ENCODE measurements around the gene VAMP8.
"Not testable (repeated sequence)": the region's sequence is repeated elsewhere in the genome, so short reads cannot be mapped to it uniquely, and the experiment has no call there.

VAMP8 gene

GRCh38 chr2:85541262-85541661, 36.1 kb upstream of the VAMP8 start:
- no peak for DNase-seq
- TF ChIP-seq GATA1 (IDR thresholded peaks at IDR 0.05; ENCODE audit: low read depth, low read length) (no peak), POLR2A (IDR thresholded peaks at IDR 0.05; ENCODE audit: low read length) (no peak)

- TF ChIP-seq GATA1 (IDR thresholded peaks at IDR 0.05; ENCODE audit: low read depth, low read length) (no peak), POLR2A (IDR thresholded peaks at IDR 0.05; ENCODE audit: low read length) (peak; percentile 17)
- DNase-seq = no peak
These were observed 35.5 kb upstream of the VAMP8 start for GRCh38 chr2:85541753-85542457.

GRCh38 chr2:85542777-85543176, 34.6 kb upstream of the VAMP8 start:
- no peak for TF ChIP-seq GATA1 (IDR thresholded peaks at IDR 0.05; ENCODE audit: low read depth, low read length)
- TF ChIP-seq POLR2A (IDR thresholded peaks at IDR 0.05; ENCODE audit: low read length) = peak; percentile 3
- no peak for DNase-seq

GRCh38 chr2:85544254-85544691, 33.1 kb upstream of the VAMP8 start:
- not testable (repeated sequence) for DNase-seq

DNA sequence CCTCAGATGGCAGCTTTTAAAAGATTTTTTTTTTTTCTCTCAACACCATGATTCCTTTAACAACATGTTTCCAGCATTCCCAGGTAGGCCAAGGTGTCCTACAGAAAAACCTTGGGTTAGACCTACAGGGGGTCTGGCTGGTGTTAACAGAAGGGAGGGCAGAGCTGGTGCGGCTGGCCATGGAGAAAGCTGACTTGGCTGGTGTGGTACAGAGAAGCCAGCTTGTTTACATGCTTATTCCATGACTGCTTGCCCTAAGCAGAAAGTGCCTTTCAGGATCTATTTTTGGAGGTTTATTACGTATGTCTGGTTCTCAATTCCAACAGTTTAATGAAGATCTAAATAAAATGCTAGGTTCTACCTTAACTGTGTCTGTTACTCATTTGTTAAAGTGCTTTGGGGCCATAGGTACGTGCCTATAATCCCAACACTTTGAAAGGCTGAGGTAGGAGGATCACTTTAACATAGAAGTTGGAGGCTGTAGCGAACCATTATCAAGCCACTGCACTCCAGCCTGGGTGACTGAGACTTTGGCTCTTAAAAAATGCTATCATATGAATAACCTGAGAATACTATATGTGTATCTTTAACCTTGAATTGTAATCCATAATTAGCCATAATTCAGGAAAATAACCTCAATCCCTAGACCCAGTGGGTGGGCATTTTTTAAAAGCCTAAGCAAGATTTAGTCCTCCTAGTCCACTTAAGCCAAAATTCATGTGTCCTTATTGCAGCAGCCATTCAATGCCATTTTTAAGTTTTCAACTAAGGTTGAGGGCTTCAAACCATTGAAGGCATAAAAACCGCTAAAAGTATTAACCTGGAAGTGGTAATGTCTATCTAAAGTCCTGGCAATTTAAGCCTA, 32.2 kb upstream of the VAMP8 start:
- not testable (repeated sequence) for DNase-seq

DNA sequence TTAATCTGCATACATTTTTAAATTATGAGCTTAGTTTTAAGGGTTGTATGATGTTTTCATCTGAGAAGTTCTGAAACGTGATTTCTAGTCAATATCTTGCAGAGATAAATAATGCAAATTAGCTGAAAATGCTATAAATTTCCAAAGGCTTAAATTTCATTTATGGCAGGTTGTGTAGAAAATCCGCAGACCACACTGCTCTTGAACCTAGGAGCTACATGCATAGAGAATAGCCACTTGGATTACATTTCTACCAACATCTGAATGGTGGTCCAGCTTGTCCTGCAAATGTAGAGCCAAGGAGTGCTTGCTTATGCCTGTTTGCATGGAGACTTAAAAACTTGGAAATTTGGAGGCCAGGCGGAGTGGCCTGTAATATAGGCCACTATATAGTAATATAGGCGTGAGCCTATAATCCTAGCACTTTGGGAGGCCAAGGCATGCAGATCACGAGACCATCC, 31.6 kb upstream of the VAMP8 start:
- DNase-seq = peak in 1 of 2 experiments; percentile 23
- no peak for TF ChIP-seq GATA1 (IDR thresholded peaks at IDR 0.05; ENCODE audit: low read depth, low read length)
- TF ChIP-seq POLR2A (IDR thresholded peaks at IDR 0.05; ENCODE audit: low read length) = peak; percentile 70

DNA sequence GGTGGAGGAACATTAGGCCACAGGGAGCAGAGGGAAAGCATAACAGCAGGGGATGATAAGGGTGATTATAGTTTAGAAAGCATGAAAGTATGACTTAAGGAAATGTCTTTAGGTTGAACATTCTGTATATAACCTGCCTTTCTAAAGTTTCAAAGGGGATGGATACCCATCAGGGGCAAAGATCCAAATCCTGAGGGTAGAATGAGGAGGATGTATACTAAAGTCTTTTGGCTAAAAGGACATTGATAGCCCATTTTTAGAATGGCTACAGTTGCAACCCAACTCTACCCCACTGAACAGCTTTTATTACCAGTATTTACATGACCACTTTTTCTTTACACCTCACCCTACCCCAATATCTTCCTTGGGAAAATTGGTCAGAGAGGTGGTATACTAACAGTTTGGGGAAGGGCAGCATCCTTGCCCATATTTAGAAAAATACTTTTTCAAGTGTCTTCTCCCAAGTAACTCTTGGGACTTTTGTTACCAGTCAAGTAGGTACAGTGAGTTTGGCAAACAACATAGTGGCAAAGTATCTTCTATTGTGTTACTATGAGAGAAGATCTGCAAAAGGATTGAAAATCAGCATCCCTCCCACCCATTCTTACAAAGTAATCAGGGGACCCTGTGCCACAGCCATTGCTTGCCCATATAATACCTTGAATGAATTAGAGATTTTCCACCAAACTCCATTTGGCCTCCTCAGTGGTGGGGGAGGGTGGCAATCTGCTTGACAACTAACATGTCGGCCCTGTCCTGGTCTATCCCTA, 30.1 kb upstream of the VAMP8 start:
- TF ChIP-seq GATA1 (IDR thresholded peaks at IDR 0.05; ENCODE audit: low read depth, low read length) = no peak
- TF ChIP-seq POLR2A (IDR thresholded peaks at IDR 0.05; ENCODE audit: low read length) = peak; percentile 75

GRCh38 chr2:85547859-85548607, 29.4 kb upstream of the VAMP8 start:
- DNase-seq = no peak
- TF ChIP-seq GATA1 (IDR thresholded peaks at IDR 0.05; ENCODE audit: low read depth, low read length) (no peak), POLR2A (IDR thresholded peaks at IDR 0.05; ENCODE audit: low read length) (no peak)

More for the DNA sequence above, 30.1 kb upstream of the VAMP8 start:
- DNase-seq = no peak

DNA sequence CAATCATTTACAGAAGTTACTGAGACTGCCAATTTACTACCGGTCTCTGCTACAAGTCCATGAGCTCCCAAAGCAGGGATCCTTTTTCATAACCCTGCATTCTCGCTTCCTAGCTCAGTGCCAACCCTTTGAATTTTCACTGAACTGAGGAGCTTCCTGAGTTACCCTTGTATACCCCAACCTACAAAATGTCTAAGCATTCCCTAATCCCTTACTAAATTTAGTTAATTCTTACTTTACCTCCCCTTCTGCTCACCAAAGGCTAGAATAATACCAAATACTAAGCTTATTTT, 28.8 kb upstream of the VAMP8 start:
- TF ChIP-seq POLR2A (IDR thresholded peaks at IDR 0.05; ENCODE audit: low read length) (peak; percentile 4), GATA1 (IDR thresholded peaks at IDR 0.05; ENCODE audit: low read depth, low read length) (no peak)

GRCh38 chr2:85549095-85549494, 28.3 kb upstream of the VAMP8 start:
- no peak for TF ChIP-seq GATA1 (IDR thresholded peaks at IDR 0.05; ENCODE audit: low read depth, low read length)
- no peak for TF ChIP-seq POLR2A (IDR thresholded peaks at IDR 0.05; ENCODE audit: low read length)
- DNase-seq = no peak

More for the DNA sequence above, 28.8 kb upstream of the VAMP8 start:
- no peak for DNase-seq

- TF ChIP-seq GATA1 (IDR thresholded peaks at IDR 0.05; ENCODE audit: low read depth, low read length) (no peak), POLR2A (IDR thresholded peaks at IDR 0.05; ENCODE audit: low read length) (no peak)
- DNase-seq = no peak
These were observed 27.6 kb upstream of the VAMP8 start for GRCh38 chr2:85549826-85550225.

GRCh38 chr2:85550486-85550885, 26.9 kb upstream of the VAMP8 start:
- DNase-seq = no peak
- TF ChIP-seq POLR2A (IDR thresholded peaks at IDR 0.05; ENCODE audit: low read length) (no peak), GATA1 (IDR thresholded peaks at IDR 0.05; ENCODE audit: low read depth, low read length) (no peak)

All from erythroblast (primary cell).